ENCODE results near the gene ISL2.

DNA sequence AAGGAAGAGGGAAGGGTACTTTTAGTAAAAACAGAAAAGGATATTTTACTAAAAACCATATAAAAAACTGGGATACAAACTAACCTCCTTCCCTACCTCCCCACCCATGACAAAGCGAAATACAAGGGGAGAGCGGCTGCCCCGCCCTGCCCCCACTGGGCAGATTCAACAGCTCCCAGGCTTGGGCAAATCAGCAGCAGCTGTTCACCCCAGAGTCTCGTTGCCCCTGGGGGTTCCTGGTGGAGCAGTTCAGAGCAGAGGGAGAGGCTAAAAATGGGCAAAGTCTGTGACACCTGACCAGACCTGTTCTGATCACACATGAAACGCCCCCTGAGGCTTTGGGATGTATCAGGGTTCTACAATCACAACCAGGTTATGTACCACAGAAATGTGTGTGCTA is 22.8 kb upstream of the ISL2 start:
- no peak for TF ChIP-seq CTCF (IDR thresholded peaks at IDR 0.05)
- TF ChIP-seq ZFX (IDR thresholded peaks at IDR 0.05; ENCODE audit: borderline replicate concordance) = no peak
